K562 (cell line): ENCODE data around the gene MITF.

Source experiments
- CTCF ChIP-seq, 3 experiments: IDR thresholded peaks in 2 of 3; conservative IDR thresholded peaks in 1 of 3; 2 replicates each; pipeline ENCODE4 v1.5.1; 2011 to 2012; ENCODE audit warnings: low read length in 3 of 3, mild to moderate bottlenecking in 3 of 3, control low read depth in 2 of 3, improper control_type of control experiment in 1 of 3, inconsistent platforms in 1 of 3, low read depth in 1 of 3, mixed read lengths in 1 of 3, moderate library complexity in 1 of 3; ENCODE audit not compliant: insufficient read depth in 2 of 3
- ETS1 ChIP-seq: conservative IDR thresholded peaks from 2 replicates; pipeline ENCODE4 v1.6.1; 2011; ENCODE audit warnings: low read depth, mild to moderate bottlenecking, low read length; ENCODE audit not compliant: control insufficient read depth
- GABPA ChIP-seq: fragments of 200-800 bp; sonication (Bioruptor generic); conservative IDR thresholded peaks from 2 replicates; pipeline ENCODE4 v1.6.1; 2016; ENCODE audit warnings: low read depth, missing genetic modification characterization, missing compliant biosample characterization
- HINFP ChIP-seq: fragments of 450-650 bp; conservative IDR thresholded peaks from 2 replicates; pipeline ENCODE4 v1.6.1; 2016; ENCODE audit warnings: missing genetic modification characterization, low read depth, mild to moderate bottlenecking, control low read depth, missing compliant biosample characterization
- POLR2G ChIP-seq: fragments of 200-400 bp; formaldehyde crosslinking; IDR thresholded peaks from 2 replicates; pipeline ENCODE4 v1.6.1; 2017; ENCODE audit warnings: low read depth, mild to moderate bottlenecking, antibody characterized with exemption, low read length, moderate library complexity
- SRSF3 ChIP-seq: fragments of 200-400 bp; formaldehyde crosslinking; IDR thresholded peaks from 2 replicates; pipeline ENCODE4 v1.6.1; 2016; ENCODE audit warnings: mild to moderate bottlenecking, low read length, moderate library complexity; ENCODE audit not compliant: insufficient read depth
- YY1 ChIP-seq, 3 experiments: IDR thresholded peaks; 2 replicates each; pipeline ENCODE4 v1.6.1; 2011; ENCODE audit warnings: low read length in 2 of 3, mild to moderate bottlenecking in 2 of 3, moderate library complexity in 2 of 3, borderline replicate concordance in 1 of 3, control low read depth in 1 of 3, low read depth in 1 of 3; ENCODE audit not compliant: insufficient read depth in 3 of 3, insufficient replicate concordance in 2 of 3, control insufficient read depth in 1 of 3, insufficient read length in 1 of 3; ENCODE audit errors: extremely low read depth in 1 of 3

- TF ChIP-seq HINFP (tag) (no peak), POLR2G (no peak), SRSF3 (no peak), CTCF (IDR thresholded peaks at IDR 0.05 in 2 of 3, conservative IDR thresholded peaks at IDR 0.05 in 1 of 3; ENCODE audit: insufficient read depth in 2 of 3, low read depth in 1 of 3, low read length in 3 of 3) (no peak), YY1 (IDR thresholded peaks at IDR 0.05; ENCODE audit: borderline replicate concordance in 1 of 3, control insufficient read depth in 1 of 3, extremely low read depth in 1 of 3, insufficient read depth in 3 of 3, insufficient read length in 1 of 3, insufficient replicate concordance in 2 of 3, low read depth in 1 of 3, low read length in 2 of 3) (no peak), ETS1 (no peak), GABPA (tag) (no peak)
These were observed 64.5 kb downstream of the MITF start for GRCh38 chr3:69803681-69804270.
